ENCODE results near the gene KAT8. TPM values are rescaled to one million over a fixed set of nuclear protein-coding genes. Genes with fewer than 3 reads are reported as not detected.

The KAT8 gene
- total and polyA plus RNA-seq, 2 experiments from 2014 or later: 63.0 to 112 TPM

DNA sequence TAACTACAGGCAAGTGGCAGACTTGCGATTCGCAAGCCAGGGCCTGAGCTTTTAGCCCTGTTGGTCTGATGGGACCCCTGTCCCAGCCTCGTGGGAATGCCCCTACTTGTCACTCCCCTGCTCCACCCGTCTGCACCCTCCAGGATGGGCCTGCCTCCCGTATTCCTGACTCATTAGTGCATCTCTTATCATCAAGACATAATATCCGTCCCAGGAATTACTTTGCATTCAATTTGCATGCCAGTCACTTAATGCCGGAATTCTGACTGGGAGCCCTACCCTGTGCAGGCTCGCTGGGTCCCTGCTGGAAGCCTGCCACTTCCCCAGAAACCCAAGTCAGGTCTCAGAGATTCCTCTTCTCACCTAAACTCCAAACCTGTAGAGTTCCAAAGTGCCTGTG, 32.1 kb upstream of the KAT8 start:
- TF ChIP-seq, protein P1, sequence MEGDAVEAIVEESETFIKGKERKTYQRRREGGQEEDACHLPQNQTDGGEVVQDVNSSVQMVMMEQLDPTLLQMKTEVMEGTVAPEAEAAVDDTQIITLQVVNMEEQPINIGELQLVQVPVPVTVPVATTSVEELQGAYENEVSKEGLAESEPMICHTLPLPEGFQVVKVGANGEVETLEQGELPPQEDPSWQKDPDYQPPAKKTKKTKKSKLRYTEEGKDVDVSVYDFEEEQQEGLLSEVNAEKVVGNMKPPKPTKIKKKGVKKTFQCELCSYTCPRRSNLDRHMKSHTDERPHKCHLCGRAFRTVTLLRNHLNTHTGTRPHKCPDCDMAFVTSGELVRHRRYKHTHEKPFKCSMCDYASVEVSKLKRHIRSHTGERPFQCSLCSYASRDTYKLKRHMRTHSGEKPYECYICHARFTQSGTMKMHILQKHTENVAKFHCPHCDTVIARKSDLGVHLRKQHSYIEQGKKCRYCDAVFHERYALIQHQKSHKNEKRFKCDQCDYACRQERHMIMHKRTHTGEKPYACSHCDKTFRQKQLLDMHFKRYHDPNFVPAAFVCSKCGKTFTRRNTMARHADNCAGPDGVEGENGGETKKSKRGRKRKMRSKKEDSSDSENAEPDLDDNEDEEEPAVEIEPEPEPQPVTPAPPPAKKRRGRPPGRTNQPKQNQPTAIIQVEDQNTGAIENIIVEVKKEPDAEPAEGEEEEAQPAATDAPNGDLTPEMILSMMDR (IDR thresholded peaks at IDR 0.05; ENCODE audit: low read depth, low read length): no peak
- Histone ChIP-seq H3K27me3 (no peaks in the 10 kb centered on the region), H3K36me3 (peaks cover 6% of the 10 kb centered on the region), H3K9me3 (ENCODE audit: low read depth) (no peaks in the 10 kb centered on the region), H3K27ac (no peak overlapping the region), H3K4me1 (ENCODE audit: low read depth) (no peaks in the 10 kb centered on the region), H3K4me3 (no peak overlapping the region)
- DNase-seq (ENCODE audit: low read depth in 1 of 2, low spot score in 1 of 2): no peak

DNA sequence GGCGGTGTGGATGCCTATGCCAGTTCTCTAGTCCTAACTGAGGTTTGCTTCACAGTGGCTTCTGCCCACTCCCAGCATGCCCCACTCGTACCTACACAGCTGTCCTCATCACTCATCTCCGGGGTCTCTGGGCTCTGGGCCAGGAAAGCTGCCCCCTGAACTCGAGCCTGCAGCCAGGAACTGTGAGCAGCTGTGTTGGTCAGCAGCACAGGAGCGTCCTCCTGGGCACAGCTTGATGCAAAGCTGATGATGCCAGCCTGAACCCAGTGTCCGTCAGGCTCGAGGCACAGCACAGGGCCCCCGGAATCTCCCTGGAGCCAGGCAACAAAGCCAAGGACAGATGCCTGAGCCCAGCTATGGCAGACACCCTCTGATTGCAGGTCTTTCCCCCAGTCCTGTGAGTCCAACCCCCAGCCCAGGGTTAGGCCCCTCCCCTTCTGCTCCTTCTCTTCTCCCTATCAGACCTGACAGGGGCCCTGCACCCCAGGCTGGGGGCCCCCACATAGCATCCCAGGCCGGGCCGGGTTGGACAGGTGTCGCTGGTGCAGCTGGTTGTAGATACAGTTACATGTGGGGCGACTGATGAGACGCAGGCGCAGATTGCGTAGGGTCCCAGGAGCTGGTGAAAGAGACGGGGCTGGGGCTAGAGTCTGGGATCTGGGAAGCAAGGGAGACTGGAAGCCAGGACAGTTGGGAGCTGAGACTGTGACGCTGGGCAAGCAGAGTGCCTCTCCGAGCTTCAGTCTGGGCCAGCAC, 31.4 kb upstream of the KAT8 start:
- H3K4me3 ChIP-seq: no peak overlapping the region
- DNase-seq (ENCODE audit: low read depth in 1 of 2, low spot score in 1 of 2): no peak
- H3K27ac ChIP-seq: no peak overlapping the region
- H3K27me3 ChIP-seq: no peaks in the 10 kb centered on the region
- TF ChIP-seq, protein P1 (IDR thresholded peaks at IDR 0.05; ENCODE audit: low read depth, low read length): no peak
- no peaks in the 10 kb centered on the region for H3K4me1 ChIP-seq (ENCODE audit: low read depth)
- H3K36me3 ChIP-seq: peaks cover under 1% of the 10 kb centered on the region
- H3K9me3 ChIP-seq (ENCODE audit: low read depth): no peaks in the 10 kb centered on the region

DNA sequence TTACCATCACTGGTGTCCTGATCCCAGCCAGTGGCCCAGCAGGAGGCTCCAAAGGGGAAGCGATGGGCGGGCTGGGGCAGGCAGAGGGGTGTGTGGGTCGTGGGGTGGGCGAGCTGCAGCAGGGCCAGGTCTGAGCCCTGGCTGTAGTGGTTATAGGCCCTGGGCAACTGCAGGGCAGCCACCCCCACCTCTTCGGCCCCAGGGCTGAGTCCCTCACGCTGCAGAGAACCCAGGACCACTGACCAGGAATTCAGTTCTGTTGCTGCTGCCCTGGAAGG, 30.9 kb upstream of the KAT8 start:
- Histone ChIP-seq H3K4me1 (ENCODE audit: low read depth) (no peaks in the 10 kb centered on the region), H3K27ac (no peak overlapping the region), H3K4me3 (no peak overlapping the region), H3K36me3 (no peaks in the 10 kb centered on the region), H3K9me3 (ENCODE audit: low read depth) (no peaks in the 10 kb centered on the region), H3K27me3 (no peaks in the 10 kb centered on the region)
- DNase-seq (ENCODE audit: low read depth in 1 of 2, low spot score in 1 of 2): no peak
- TF ChIP-seq, protein P1 (IDR thresholded peaks at IDR 0.05; ENCODE audit: low read depth, low read length): no peak

GRCh38 chr16:31087481-31087880, 30.0 kb upstream of the KAT8 start:
- Histone ChIP-seq H3K9me3 (ENCODE audit: low read depth) (no peaks in the 10 kb centered on the region), H3K4me1 (ENCODE audit: low read depth) (no peaks in the 10 kb centered on the region), H3K27me3 (no peaks in the 10 kb centered on the region), H3K27ac (no peak overlapping the region), H3K36me3 (no peaks in the 10 kb centered on the region), H3K4me3 (no peak overlapping the region)
- TF ChIP-seq, protein P1 (IDR thresholded peaks at IDR 0.05; ENCODE audit: low read depth, low read length): no peak
- DNase-seq (ENCODE audit: low read depth in 1 of 2, low spot score in 1 of 2): no peak

DNA sequence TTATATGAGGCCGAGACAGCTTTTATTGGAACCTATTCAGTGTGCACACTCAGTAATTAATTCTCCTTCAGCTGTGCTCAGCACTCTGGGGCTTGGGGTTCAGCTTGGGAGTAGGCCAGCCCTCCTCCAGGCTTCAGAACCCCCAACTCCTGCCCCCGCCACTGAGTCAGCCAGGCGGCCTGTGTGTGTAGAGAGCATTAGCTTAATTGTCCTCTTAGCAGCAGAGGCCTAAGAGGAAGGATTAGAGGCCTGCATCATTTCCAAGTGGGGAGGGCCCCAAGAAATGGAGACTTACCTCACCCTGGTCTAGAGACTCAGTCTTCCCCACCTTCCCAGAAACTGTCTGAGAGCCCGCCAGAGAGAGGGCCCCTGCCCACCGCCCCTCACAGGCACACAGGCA, 29.5 kb upstream of the KAT8 start:
- Histone ChIP-seq H3K4me1 (ENCODE audit: low read depth) (no peaks in the 10 kb centered on the region), H3K36me3 (no peaks in the 10 kb centered on the region), H3K9me3 (ENCODE audit: low read depth) (no peaks in the 10 kb centered on the region), H3K4me3 (no peak overlapping the region), H3K27ac (no peak overlapping the region), H3K27me3 (no peaks in the 10 kb centered on the region)
- TF ChIP-seq, protein P1 (IDR thresholded peaks at IDR 0.05; ENCODE audit: low read depth, low read length): no peak
- no peak for DNase-seq (ENCODE audit: low read depth in 1 of 2, low spot score in 1 of 2)
